IPS-15b (cell line): ENCODE data around the gene NKAIN2.
A peak's percentile ranks its signal among the peaks of the same experiment; 100 is the strongest.

Source experiments
- H3K27me3 ChIP-seq: one replicate; pipeline ENCODE4 v1.6.1; 2013; ENCODE audit warnings: low read length; ENCODE audit not compliant: control insufficient read depth, insufficient read depth
- H3K36me3 ChIP-seq: one replicate; pipeline ENCODE4 v1.6.1; 2013; ENCODE audit warnings: low read length; ENCODE audit not compliant: control insufficient read depth, insufficient read depth
- H3K4me1 ChIP-seq: one replicate; pipeline ENCODE4 v1.6.1; 2013; ENCODE audit warnings: mild to moderate bottlenecking, low read length; ENCODE audit not compliant: control insufficient read depth, insufficient read depth
- H3K4me3 ChIP-seq: one replicate; pipeline ENCODE4 v1.5.1; 2013; ENCODE audit warnings: low read depth, low read length
- H3K9ac ChIP-seq: one replicate; pipeline ENCODE4 v1.6.1; 2013; ENCODE audit warnings: low read depth, mild to moderate bottlenecking, low read length
- H3K9me3 ChIP-seq: one replicate; pipeline ENCODE4 v1.6.1; 2013; ENCODE audit warnings: mild to moderate bottlenecking, low read length; ENCODE audit not compliant: control insufficient read depth, insufficient read depth

Gene NKAIN2

GRCh38 chr6:123788319-123788718 is 15.3 kb upstream of the NKAIN2 start:
- H3K4me3 ChIP-seq = no peak overlapping the region

GRCh38 chr6:123794190-123794589 is 9.5 kb upstream of the NKAIN2 start:
- H3K9ac ChIP-seq = no peak overlapping the region
- H3K4me3 ChIP-seq = no peak overlapping the region
- H3K4me1 ChIP-seq = no peaks in the 10 kb centered on the region

More at GRCh38 chr6:123788319-123788718, 15.3 kb upstream of the NKAIN2 start:
- H3K9ac ChIP-seq = no peak overlapping the region
- H3K27me3 ChIP-seq = no peaks in the 10 kb centered on the region
- no peaks in the 10 kb centered on the region for H3K36me3 ChIP-seq
- H3K4me1 ChIP-seq = no peaks in the 10 kb centered on the region
- no peaks in the 10 kb centered on the region for H3K9me3 ChIP-seq

GRCh38 chr6:123794799-123795198 is 8.9 kb upstream of the NKAIN2 start:
- no peaks in the 10 kb centered on the region for H3K27me3 ChIP-seq
- H3K36me3 ChIP-seq = no peaks in the 10 kb centered on the region
- no peak overlapping the region for H3K9ac ChIP-seq
- no peaks in the 10 kb centered on the region for H3K4me1 ChIP-seq
- no peaks in the 10 kb centered on the region for H3K9me3 ChIP-seq
- no peak overlapping the region for H3K4me3 ChIP-seq

More at GRCh38 chr6:123794190-123794589, 9.5 kb upstream of the NKAIN2 start:
- no peaks in the 10 kb centered on the region for H3K27me3 ChIP-seq
- H3K36me3 ChIP-seq = no peaks in the 10 kb centered on the region
- H3K9me3 ChIP-seq = no peaks in the 10 kb centered on the region

- Histone ChIP-seq H3K4me1 (no peaks in the 10 kb centered on the region), H3K4me3 (no peak overlapping the region), H3K9ac (no peak overlapping the region), H3K9me3 (no peaks in the 10 kb centered on the region), H3K27me3 (peaks cover 45% of the 10 kb centered on the region), H3K36me3 (no peaks in the 10 kb centered on the region)
These were observed 2.6 kb upstream of the NKAIN2 start for GRCh38 chr6:123801067-123801466.

GRCh38 chr6:123802351-123802696 is 1.3 kb upstream of the NKAIN2 start:
- H3K27me3 ChIP-seq = peaks cover 57% of the 10 kb centered on the region
- no peak overlapping the region for H3K9ac ChIP-seq
- no peaks in the 10 kb centered on the region for H3K4me1 ChIP-seq
- H3K4me3 ChIP-seq = peak overlapping the region; percentile 66
- H3K36me3 ChIP-seq = no peaks in the 10 kb centered on the region
- no peaks in the 10 kb centered on the region for H3K9me3 ChIP-seq

GRCh38 chr6:123802697-123803503 is 765 bp upstream of the NKAIN2 start:
- H3K9me3 ChIP-seq = no peaks in the 10 kb centered on the region
- no peak overlapping the region for H3K9ac ChIP-seq
- peak overlapping the region; percentile 66 for H3K4me3 ChIP-seq
- peaks cover 63% of the 10 kb centered on the region for H3K27me3 ChIP-seq
- no peaks in the 10 kb centered on the region for H3K4me1 ChIP-seq
- H3K36me3 ChIP-seq = no peaks in the 10 kb centered on the region

GRCh38 chr6:123804014-123804786 is 535 bp downstream of the NKAIN2 start:
- no peaks in the 10 kb centered on the region for H3K36me3 ChIP-seq
- no peaks in the 10 kb centered on the region for H3K9me3 ChIP-seq
- peak overlapping the region; percentile 37 for H3K4me3 ChIP-seq
- no peak overlapping the region for H3K9ac ChIP-seq
- H3K4me1 ChIP-seq = no peaks in the 10 kb centered on the region
- H3K27me3 ChIP-seq = peaks cover 70% of the 10 kb centered on the region

GRCh38 chr6:123804787-123805540 is 1.3 kb downstream of the NKAIN2 start:
- H3K36me3 ChIP-seq = no peaks in the 10 kb centered on the region
- no peaks in the 10 kb centered on the region for H3K9me3 ChIP-seq
- no peaks in the 10 kb centered on the region for H3K4me1 ChIP-seq
- H3K27me3 ChIP-seq = peaks cover 70% of the 10 kb centered on the region
- H3K9ac ChIP-seq = no peak overlapping the region
- H3K4me3 ChIP-seq = no peak overlapping the region

GRCh38 chr6:123805921-123806320 is 2.3 kb downstream of the NKAIN2 start:
- H3K9me3 ChIP-seq = no peaks in the 10 kb centered on the region
- peaks cover 62% of the 10 kb centered on the region for H3K27me3 ChIP-seq
- no peak overlapping the region for H3K9ac ChIP-seq
- no peak overlapping the region for H3K4me3 ChIP-seq
- no peaks in the 10 kb centered on the region for H3K4me1 ChIP-seq
- H3K36me3 ChIP-seq = no peaks in the 10 kb centered on the region

GRCh38 chr6:123806561-123806960 is 2.9 kb downstream of the NKAIN2 start:
- Histone ChIP-seq H3K36me3 (no peaks in the 10 kb centered on the region), H3K4me1 (peaks cover 2% of the 10 kb centered on the region), H3K9ac (no peak overlapping the region), H3K27me3 (peaks cover 55% of the 10 kb centered on the region), H3K9me3 (no peaks in the 10 kb centered on the region), H3K4me3 (no peak overlapping the region)

GRCh38 chr6:123808556-123808955 is 4.9 kb downstream of the NKAIN2 start:
- Histone ChIP-seq H3K27me3 (peaks cover 47% of the 10 kb centered on the region), H3K36me3 (no peaks in the 10 kb centered on the region), H3K9ac (no peak overlapping the region), H3K9me3 (no peaks in the 10 kb centered on the region), H3K4me3 (no peak overlapping the region), H3K4me1 (peaks cover 3% of the 10 kb centered on the region)
